ENCODE data around the gene TTC23L. TPM values are rescaled to one million over a fixed set of nuclear protein-coding genes. Genes with fewer than 3 reads are reported as not detected.

Gene TTC23L
- total and polyA plus RNA-seq, 2 of the 8 experiments (the other 6 are each of a cell fraction or from before 2014, with no cell fraction given), result 1.1 to 2.4 TPM

GRCh38 chr5:34869256-34869655, 30.3 kb downstream of the TTC23L start (continued):
- TF ChIP-seq ASH2L (IDR thresholded peaks at IDR 0.05; ENCODE audit: low read length) (no peak), RBBP5 (IDR thresholded peaks at IDR 0.05; ENCODE audit: borderline replicate concordance, low read depth, low read length) (no peak), SUZ12 (IDR thresholded peaks at IDR 0.05; ENCODE audit: low read length) (no peak), CHD7 (IDR thresholded peaks at IDR 0.05; ENCODE audit: insufficient replicate concordance, low read length) (no peak), POLR2AphosphoS5 (IDR thresholded peaks at IDR 0.05; ENCODE audit: low read depth, low read length) (no peak)

All from H1 (cell line).